Activated CD8-positive, alpha-beta T cell treated with anti-CD3 and anti-CD28 coated beads, Interleukin-2, amount 10 ng/mL, durations not matched to agents 7 days and 5 days (primary cell): Measurements from ENCODE around the gene HTRA1. TPM values are rescaled to one million over a fixed set of nuclear protein-coding genes. Genes with fewer than 3 reads are reported as not detected.

Experiments used
- ATAC-seq: fragments of 150-1000 bp; cut with Tn5 transposase; one replicate; pipeline ENCODE4 v1.10.0; 2021; ENCODE audit warnings: moderate library complexity
- CTCF ChIA-PET: fragments of 350-600 bp; sonication (Branson Sonifier 250); formaldehyde crosslinking; loops from one replicate; lab custom pipeline; 2021; ENCODE audit warnings: antibody characterized with exemption; lab: Charles Lee
- POLR2A ChIA-PET: fragments of 350-600 bp; sonication (Branson Sonifier 250); formaldehyde crosslinking; loops from one replicate; lab custom pipeline; 2021; ENCODE audit warnings: antibody characterized with exemption; lab: Charles Lee
- DNase-seq: peaks from one replicate; pipeline ENCODE4 v3.0.0-alpha.2; 2020
- H3K27ac Mint-ChIP-seq: one replicate; pipeline ENCODE4 v1.8.0; 2021; ENCODE audit warnings: mild to moderate bottlenecking, mixed read lengths
- H3K27me3 Mint-ChIP-seq: one replicate; pipeline ENCODE4 v1.8.0; 2021; ENCODE audit warnings: low read depth, mixed read lengths
- H3K36me3 Mint-ChIP-seq: one replicate; pipeline ENCODE4 v1.8.0; 2021; ENCODE audit warnings: low read depth, mixed read lengths
- H3K4me1 Mint-ChIP-seq: one replicate; pipeline ENCODE4 v1.8.0; 2021; ENCODE audit warnings: low read depth, mixed read lengths
- H3K4me3 Mint-ChIP-seq: one replicate; pipeline ENCODE4 v1.8.0; 2021; ENCODE audit warnings: mild to moderate bottlenecking, mixed read lengths
- H3K9me3 Mint-ChIP-seq: one replicate; pipeline ENCODE4 v1.8.0; 2022; ENCODE audit warnings: mixed read lengths; ENCODE audit not compliant: insufficient read depth
- total RNA-seq, 2 experiments: library from RNA; stranded (reverse); gene quantifications; one replicate each; pipeline ENCODE4 v1.2.3, GENCODE V29; 2021

The HTRA1 gene
- total RNA-seq, 2 experiments from 2014 or later = not detected

GRCh38 chr10:122475591-122476332, 14.4 kb downstream of the HTRA1 start:
- peaks cover 35% of the 10 kb centered on the region for H3K27me3 Mint-ChIP-seq
- ChIA-PET POLR2A (no interaction called here), CTCF (no interaction called here)
- H3K9me3 Mint-ChIP-seq = no peaks in the 10 kb centered on the region
- H3K4me3 Mint-ChIP-seq = no peak overlapping the region
- ATAC-seq (no peak), DNase-seq (no peak)
- H3K4me1 Mint-ChIP-seq = peaks cover 13% of the 10 kb centered on the region
- H3K27ac Mint-ChIP-seq = no peak overlapping the region
- no peaks in the 10 kb centered on the region for H3K36me3 Mint-ChIP-seq

GRCh38 chr10:122476333-122476695, 15.0 kb downstream of the HTRA1 start:
- CTCF ChIA-PET = no interaction called here

DNA sequence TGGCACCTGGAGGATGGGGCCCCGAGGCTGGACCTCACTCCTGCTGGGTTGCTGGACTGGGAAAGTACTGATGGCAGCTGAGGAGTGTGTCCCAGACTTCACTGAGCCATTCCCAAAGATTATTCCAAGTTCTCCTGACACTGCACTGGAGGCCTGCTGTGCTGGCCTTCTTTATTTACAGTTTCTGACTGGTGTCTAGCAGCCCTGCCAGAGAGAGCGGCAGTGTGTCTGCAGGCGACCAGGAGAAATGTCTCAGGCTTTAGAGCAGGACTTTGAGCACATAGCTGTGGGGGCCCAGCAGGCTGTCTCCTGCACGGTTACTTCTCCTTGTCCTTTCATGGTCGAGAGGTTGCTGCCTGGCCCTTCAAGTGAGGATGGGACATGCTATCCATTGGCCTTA, 16.1 kb downstream of the HTRA1 start:
- Mint-ChIP-seq H3K9me3 (no peaks in the 10 kb centered on the region), H3K36me3 (no peaks in the 10 kb centered on the region), H3K27me3 (peaks cover 30% of the 10 kb centered on the region), H3K4me1 (peaks cover 13% of the 10 kb centered on the region), H3K27ac (no peak overlapping the region), H3K4me3 (no peak overlapping the region)
- ATAC-seq (no peak), DNase-seq (no peak)
- ChIA-PET CTCF (no interaction called here), POLR2A (no interaction called here)

More at GRCh38 chr10:122476333-122476695, 15.0 kb downstream of the HTRA1 start:
- H3K27me3 Mint-ChIP-seq = peaks cover 29% of the 10 kb centered on the region
- DNase-seq (no peak), ATAC-seq (no peak)
- H3K4me1 Mint-ChIP-seq = peaks cover 13% of the 10 kb centered on the region
- POLR2A ChIA-PET = no interaction called here
- H3K4me3 Mint-ChIP-seq = no peak overlapping the region
- no peaks in the 10 kb centered on the region for H3K9me3 Mint-ChIP-seq
- H3K27ac Mint-ChIP-seq = no peak overlapping the region
- no peaks in the 10 kb centered on the region for H3K36me3 Mint-ChIP-seq

DNA sequence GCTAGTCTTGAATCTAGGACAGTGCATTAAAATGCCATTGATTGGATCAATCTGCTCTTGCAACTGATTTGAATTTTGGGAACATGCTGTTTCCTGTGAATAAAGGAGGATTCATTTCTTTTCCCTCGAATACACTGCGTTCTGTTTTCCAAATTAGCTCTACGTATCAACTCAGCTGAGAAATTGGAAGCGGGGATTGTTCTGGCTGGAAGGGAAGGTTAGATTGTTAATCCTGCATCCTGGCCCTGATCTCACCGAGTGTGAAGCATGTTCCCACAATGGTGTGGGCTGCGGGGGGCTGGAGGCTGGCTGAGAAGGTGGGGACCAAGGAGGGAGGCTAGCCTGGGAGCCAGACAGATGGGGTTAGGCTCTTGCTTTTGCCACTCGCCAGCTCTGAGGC, 17.6 kb downstream of the HTRA1 start:
- peaks cover 9% of the 10 kb centered on the region for H3K4me1 Mint-ChIP-seq
- ATAC-seq (no peak), DNase-seq (no peak)
- no peaks in the 10 kb centered on the region for H3K9me3 Mint-ChIP-seq
- CTCF ChIA-PET = interaction anchor here (1.1 kb wide), 1 partner anchor 87 kb away, joined by 3 read pairs; no protein-coding TSS in a partner anchor
- no peak overlapping the region for H3K27ac Mint-ChIP-seq
- peaks cover 21% of the 10 kb centered on the region for H3K27me3 Mint-ChIP-seq
- POLR2A ChIA-PET = no interaction called here
- no peaks in the 10 kb centered on the region for H3K36me3 Mint-ChIP-seq
- H3K4me3 Mint-ChIP-seq = no peak overlapping the region

GRCh38 chr10:122480146-122480833, 18.9 kb downstream of the HTRA1 start:
- CTCF ChIA-PET = interaction anchor here (0.9 kb wide), 1 partner anchor 85 kb away, joined by 3 read pairs; no protein-coding TSS in a partner anchor
- no peak overlapping the region for H3K4me3 Mint-ChIP-seq
- no peak for ATAC-seq
- POLR2A ChIA-PET = no interaction called here
- H3K27ac Mint-ChIP-seq = no peak overlapping the region
- H3K27me3 Mint-ChIP-seq = peaks cover 20% of the 10 kb centered on the region
- H3K9me3 Mint-ChIP-seq = no peaks in the 10 kb centered on the region
- no peaks in the 10 kb centered on the region for H3K4me1 Mint-ChIP-seq
- DNase-seq = no peak
- H3K36me3 Mint-ChIP-seq = no peaks in the 10 kb centered on the region

GRCh38 chr10:122481296-122482056, 20.1 kb downstream of the HTRA1 start:
- H3K4me1 Mint-ChIP-seq = no peaks in the 10 kb centered on the region
- peaks cover 20% of the 10 kb centered on the region for H3K27me3 Mint-ChIP-seq
- no peak for ATAC-seq
- H3K4me3 Mint-ChIP-seq = no peak overlapping the region
- H3K36me3 Mint-ChIP-seq = no peaks in the 10 kb centered on the region
- CTCF ChIA-PET = no interaction called here
- POLR2A ChIA-PET = no interaction called here
- DNase-seq = no peak
- no peaks in the 10 kb centered on the region for H3K9me3 Mint-ChIP-seq
- H3K27ac Mint-ChIP-seq = no peak overlapping the region

GRCh38 chr10:122484276-122485060, 23.1 kb downstream of the HTRA1 start:
- Mint-ChIP-seq H3K27ac (no peak overlapping the region), H3K27me3 (peaks cover 33% of the 10 kb centered on the region), H3K4me3 (no peak overlapping the region), H3K9me3 (no peaks in the 10 kb centered on the region), H3K4me1 (no peaks in the 10 kb centered on the region), H3K36me3 (no peaks in the 10 kb centered on the region)
- no peak for DNase-seq
- ATAC-seq = no peak
- ChIA-PET CTCF (interaction anchor here (1.3 kb wide), 1 partner anchor 81 kb away, joined by 4 read pairs; no protein-coding TSS in a partner anchor), POLR2A (no interaction called here)

DNA sequence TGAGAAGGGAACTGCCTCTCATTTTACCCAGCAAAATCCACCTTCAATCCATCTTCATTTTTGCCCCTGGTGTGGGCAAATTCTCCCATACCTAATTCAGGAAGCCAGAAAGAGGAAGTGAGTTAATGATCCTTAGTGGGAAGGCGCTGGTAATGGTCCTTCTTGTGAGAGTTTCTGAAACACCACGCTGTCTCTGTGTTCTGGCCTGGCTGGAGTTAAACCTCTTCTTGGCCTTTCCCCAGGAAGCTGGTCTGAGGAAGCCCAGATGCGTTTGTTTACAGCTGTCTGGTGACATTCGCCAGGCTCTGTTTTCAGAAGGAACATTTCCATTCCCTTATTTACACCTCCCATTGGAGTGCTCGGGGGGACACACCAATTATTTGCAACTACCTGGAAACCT, 24.3 kb downstream of the HTRA1 start:
- no peak for DNase-seq
- ATAC-seq = no peak
- H3K4me1 Mint-ChIP-seq = peaks cover 1% of the 10 kb centered on the region
- no peak overlapping the region for H3K27ac Mint-ChIP-seq
- H3K27me3 Mint-ChIP-seq = peaks cover 32% of the 10 kb centered on the region
- ChIA-PET POLR2A (no interaction called here), CTCF (interaction anchor here (1.3 kb wide), 1 partner anchor 80 kb away, joined by 4 read pairs; no protein-coding TSS in a partner anchor)
- H3K4me3 Mint-ChIP-seq = no peak overlapping the region
- no peaks in the 10 kb centered on the region for H3K9me3 Mint-ChIP-seq
- no peaks in the 10 kb centered on the region for H3K36me3 Mint-ChIP-seq

DNA sequence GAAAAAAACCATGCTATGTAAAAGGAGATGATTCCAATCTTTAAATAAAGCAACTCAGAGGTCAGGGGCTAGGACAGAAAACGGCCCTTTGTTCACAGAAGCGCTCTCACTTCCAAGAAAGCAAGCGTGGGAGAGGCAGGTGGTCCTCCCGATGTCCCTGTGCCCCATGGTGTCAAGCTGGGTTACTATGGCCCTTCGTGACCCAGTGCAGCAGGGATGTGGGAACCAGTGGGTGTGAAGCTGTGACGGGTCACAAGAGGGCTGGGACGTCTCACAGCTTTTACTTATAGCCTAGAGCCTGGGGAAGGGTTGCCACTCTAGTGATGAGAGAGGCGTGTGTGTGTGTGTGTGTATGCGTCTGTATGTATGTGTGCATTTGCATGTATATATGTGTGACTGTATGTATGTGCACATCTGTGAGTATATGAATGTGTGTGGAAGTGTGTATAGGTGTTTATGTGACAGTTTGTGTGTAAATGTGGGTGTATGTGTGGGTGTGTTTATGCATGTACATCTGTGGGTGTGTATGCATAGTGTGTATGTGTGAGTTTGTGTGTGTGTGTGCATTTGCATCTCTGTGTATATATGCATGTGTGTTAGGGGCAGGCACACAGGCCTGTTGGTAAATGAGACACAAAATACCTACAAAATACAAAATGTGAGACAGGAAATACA, 25.2 kb downstream of the HTRA1 start:
- peaks cover 8% of the 10 kb centered on the region for H3K4me1 Mint-ChIP-seq
- no peak for ATAC-seq
- H3K27ac Mint-ChIP-seq = no peak overlapping the region
- CTCF ChIA-PET = no interaction called here
- POLR2A ChIA-PET = no interaction called here
- no peaks in the 10 kb centered on the region for H3K9me3 Mint-ChIP-seq
- DNase-seq = no peak
- no peak overlapping the region for H3K4me3 Mint-ChIP-seq
- H3K36me3 Mint-ChIP-seq = no peaks in the 10 kb centered on the region
- peaks cover 32% of the 10 kb centered on the region for H3K27me3 Mint-ChIP-seq

DNA sequence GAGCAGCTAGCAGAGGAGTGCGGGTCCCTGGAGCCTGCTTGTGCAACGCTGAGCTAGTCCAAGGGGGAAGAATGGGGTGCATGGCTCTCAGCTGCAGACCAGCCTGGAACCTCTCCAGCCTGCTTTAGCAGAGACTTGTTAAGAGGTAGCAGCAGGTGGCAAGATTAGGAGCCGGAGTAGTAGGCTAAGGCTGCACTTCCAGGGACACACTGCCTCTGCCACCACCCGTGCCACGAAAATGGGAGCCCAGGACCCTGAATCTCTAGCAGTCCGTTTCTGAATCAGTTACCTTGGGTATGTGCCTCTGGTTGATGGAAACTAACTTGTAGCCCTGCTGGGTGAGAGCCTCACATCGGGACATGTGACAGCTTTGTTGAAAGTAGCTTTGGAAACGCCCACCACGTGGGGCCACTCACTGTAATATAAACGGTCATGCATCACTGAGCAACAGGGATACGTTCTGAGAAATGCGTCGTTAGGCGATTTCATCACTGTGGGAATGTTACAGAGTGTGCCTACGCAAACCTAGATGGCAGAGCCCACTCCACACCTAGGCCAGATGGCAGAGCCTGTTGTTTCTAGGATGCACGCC, 25.9 kb downstream of the HTRA1 start:
- no peak overlapping the region for H3K4me3 Mint-ChIP-seq
- H3K27ac Mint-ChIP-seq = no peak overlapping the region
- no peaks in the 10 kb centered on the region for H3K9me3 Mint-ChIP-seq
- no peak for ATAC-seq
- ChIA-PET POLR2A (no interaction called here), CTCF (no interaction called here)
- no peaks in the 10 kb centered on the region for H3K36me3 Mint-ChIP-seq
- DNase-seq = no peak
- peaks cover 31% of the 10 kb centered on the region for H3K27me3 Mint-ChIP-seq
- H3K4me1 Mint-ChIP-seq = peaks cover 12% of the 10 kb centered on the region
